Measurements from ENCODE around the gene TMEM192.
"Not testable (repeated sequence)": the region's sequence is repeated elsewhere in the genome, so short reads cannot be mapped to it uniquely, and the experiment has no call there.

Gene TMEM192

GRCh38 chr4:165052627-165053026, 60.0 kb downstream of the TMEM192 start:
- H3K4me2 ChIP-seq = no peak overlapping the region
- no peak overlapping the region for H3K9ac ChIP-seq
- H3K27ac ChIP-seq = no peak overlapping the region
- no peak overlapping the region for H2AFZ ChIP-seq (ENCODE audit: low read depth)
- TF ChIP-seq, protein P1, sequence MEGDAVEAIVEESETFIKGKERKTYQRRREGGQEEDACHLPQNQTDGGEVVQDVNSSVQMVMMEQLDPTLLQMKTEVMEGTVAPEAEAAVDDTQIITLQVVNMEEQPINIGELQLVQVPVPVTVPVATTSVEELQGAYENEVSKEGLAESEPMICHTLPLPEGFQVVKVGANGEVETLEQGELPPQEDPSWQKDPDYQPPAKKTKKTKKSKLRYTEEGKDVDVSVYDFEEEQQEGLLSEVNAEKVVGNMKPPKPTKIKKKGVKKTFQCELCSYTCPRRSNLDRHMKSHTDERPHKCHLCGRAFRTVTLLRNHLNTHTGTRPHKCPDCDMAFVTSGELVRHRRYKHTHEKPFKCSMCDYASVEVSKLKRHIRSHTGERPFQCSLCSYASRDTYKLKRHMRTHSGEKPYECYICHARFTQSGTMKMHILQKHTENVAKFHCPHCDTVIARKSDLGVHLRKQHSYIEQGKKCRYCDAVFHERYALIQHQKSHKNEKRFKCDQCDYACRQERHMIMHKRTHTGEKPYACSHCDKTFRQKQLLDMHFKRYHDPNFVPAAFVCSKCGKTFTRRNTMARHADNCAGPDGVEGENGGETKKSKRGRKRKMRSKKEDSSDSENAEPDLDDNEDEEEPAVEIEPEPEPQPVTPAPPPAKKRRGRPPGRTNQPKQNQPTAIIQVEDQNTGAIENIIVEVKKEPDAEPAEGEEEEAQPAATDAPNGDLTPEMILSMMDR (conservative IDR thresholded peaks at IDR 0.05; ENCODE audit: low read depth, low read length) = no peak
- no peaks in the 10 kb centered on the region for H4K20me1 ChIP-seq (ENCODE audit: insufficient read depth)
- no peaks in the 10 kb centered on the region for H3K36me3 ChIP-seq (ENCODE audit: insufficient read depth)
- no peaks in the 10 kb centered on the region for H3K79me2 ChIP-seq (ENCODE audit: insufficient read depth, low read depth)
- H3K4me3 ChIP-seq (IDR thresholded peaks at IDR 0.05; ENCODE audit: insufficient read depth, low read depth, low read length) = no peak overlapping the region
- no peaks in the 10 kb centered on the region for H3K4me1 ChIP-seq (ENCODE audit: low read depth, poor library complexity, severe bottlenecking)
- no peaks in the 10 kb centered on the region for H3K27me3 ChIP-seq (ENCODE audit: insufficient read depth, low read depth)

DNA sequence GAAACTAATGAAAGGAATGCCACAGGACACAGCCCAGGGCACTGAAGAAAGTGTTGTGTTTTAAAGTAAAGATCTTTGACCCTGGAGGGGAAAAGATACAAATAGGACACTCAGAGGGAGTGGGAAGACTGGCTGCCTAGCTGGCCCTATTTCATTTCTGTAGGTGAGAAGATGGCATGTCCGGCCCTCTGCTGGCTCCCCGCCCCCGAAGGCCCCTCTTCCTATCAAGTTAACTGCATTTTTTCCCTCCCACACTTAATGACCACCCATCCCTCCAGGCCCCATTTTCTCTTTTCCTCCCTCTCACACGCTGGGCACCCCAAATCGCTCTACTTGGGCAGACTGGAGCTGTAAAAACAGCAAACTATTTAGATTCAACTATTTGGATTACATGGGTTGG, 64.5 kb downstream of the TMEM192 start:
- no peaks in the 10 kb centered on the region for H3K79me2 ChIP-seq (ENCODE audit: insufficient read depth, low read depth)
- no peak overlapping the region for H3K4me3 ChIP-seq (IDR thresholded peaks at IDR 0.05; ENCODE audit: insufficient read depth, low read depth, low read length)
- H3K9ac ChIP-seq = no peak overlapping the region
- no peaks in the 10 kb centered on the region for H3K4me1 ChIP-seq (ENCODE audit: low read depth, poor library complexity, severe bottlenecking)
- no peaks in the 10 kb centered on the region for H3K36me3 ChIP-seq (ENCODE audit: insufficient read depth)
- H4K20me1 ChIP-seq (ENCODE audit: insufficient read depth) = no peaks in the 10 kb centered on the region
- H3K4me2 ChIP-seq = no peak overlapping the region
- H3K27me3 ChIP-seq (ENCODE audit: insufficient read depth, low read depth) = no peaks in the 10 kb centered on the region
- no peak overlapping the region for H3K27ac ChIP-seq
- no peak overlapping the region for H2AFZ ChIP-seq (ENCODE audit: low read depth)
- TF ChIP-seq, protein P1 (conservative IDR thresholded peaks at IDR 0.05; ENCODE audit: low read depth, low read length) = no peak

- TF ChIP-seq, protein P1 (conservative IDR thresholded peaks at IDR 0.05; ENCODE audit: low read depth, low read length) = no peak
- Histone ChIP-seq H3K4me1 (ENCODE audit: low read depth, poor library complexity, severe bottlenecking) (no peaks in the 10 kb centered on the region), H4K20me1 (ENCODE audit: insufficient read depth) (no peaks in the 10 kb centered on the region), H3K79me2 (ENCODE audit: insufficient read depth, low read depth) (no peaks in the 10 kb centered on the region), H3K27ac (no peak within 1 kb of the TSS), H3K27me3 (ENCODE audit: insufficient read depth, low read depth) (no peaks in the 10 kb centered on the region), H3K9ac (no peak within 1 kb of the TSS), H3K36me3 (ENCODE audit: insufficient read depth) (no peaks in the 10 kb centered on the region), H3K4me2 (no peak within 1 kb of the TSS), H2AFZ (ENCODE audit: low read depth) (no peak within 1 kb of the TSS), H3K4me3 (IDR thresholded peaks at IDR 0.05; ENCODE audit: insufficient read depth, low read depth, low read length) (no peak within 1 kb of the TSS)
Observed at GRCh38 chr4:165031436-165032211, 81.0 kb downstream of the TMEM192 start, which contains the start of gene TRIM60. Gene TRIM60, plus strand, starts transcription at chr4:165031999. Its CDS starts 8,074 bp downstream, at chr4:165040073.

DNA sequence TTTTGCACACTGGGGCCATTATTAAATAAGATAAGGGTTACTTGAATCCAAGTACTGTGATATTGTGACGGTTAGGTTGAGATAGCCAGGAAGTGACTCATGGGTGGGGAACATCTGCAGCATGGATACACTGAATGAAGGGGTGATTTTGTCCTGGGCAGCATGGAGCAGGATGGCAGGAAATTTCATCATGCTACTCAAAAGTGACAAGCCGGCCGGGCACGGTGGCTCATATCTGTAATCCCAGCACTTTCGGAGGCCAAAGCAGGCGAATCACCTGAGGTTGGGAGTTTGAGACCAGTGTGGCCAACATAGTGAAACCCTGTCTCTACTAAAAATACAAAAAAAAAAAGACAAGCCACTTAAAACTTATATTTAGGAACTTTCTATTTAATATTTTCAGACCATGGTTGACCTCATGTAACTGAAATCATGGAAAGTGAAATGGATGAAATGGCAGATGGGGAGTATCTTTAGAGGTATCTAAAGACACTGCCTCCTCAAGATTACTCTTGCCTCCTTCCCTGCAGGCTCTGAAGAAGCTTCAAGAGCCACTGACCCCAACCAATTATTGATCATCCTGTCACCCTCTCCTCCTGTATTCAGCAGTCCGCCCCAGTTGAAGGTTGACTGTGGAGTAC, 84.8 kb downstream of the TMEM192 start:
- no peaks in the 10 kb centered on the region for H3K4me1 ChIP-seq (ENCODE audit: low read depth, poor library complexity, severe bottlenecking)
- no peak overlapping the region for H3K4me2 ChIP-seq
- H3K27me3 ChIP-seq (ENCODE audit: insufficient read depth, low read depth) = no peaks in the 10 kb centered on the region
- H3K79me2 ChIP-seq (ENCODE audit: insufficient read depth, low read depth) = no peaks in the 10 kb centered on the region
- no peak overlapping the region for H3K4me3 ChIP-seq (IDR thresholded peaks at IDR 0.05; ENCODE audit: insufficient read depth, low read depth, low read length)
- H3K9ac ChIP-seq = no peak overlapping the region
- TF ChIP-seq, protein P1 (conservative IDR thresholded peaks at IDR 0.05; ENCODE audit: low read depth, low read length) = no peak
- H2AFZ ChIP-seq (ENCODE audit: low read depth) = no peak overlapping the region
- H3K27ac ChIP-seq = no peak overlapping the region
- no peaks in the 10 kb centered on the region for H3K36me3 ChIP-seq (ENCODE audit: insufficient read depth)
- H4K20me1 ChIP-seq (ENCODE audit: insufficient read depth) = no peaks in the 10 kb centered on the region

DNA sequence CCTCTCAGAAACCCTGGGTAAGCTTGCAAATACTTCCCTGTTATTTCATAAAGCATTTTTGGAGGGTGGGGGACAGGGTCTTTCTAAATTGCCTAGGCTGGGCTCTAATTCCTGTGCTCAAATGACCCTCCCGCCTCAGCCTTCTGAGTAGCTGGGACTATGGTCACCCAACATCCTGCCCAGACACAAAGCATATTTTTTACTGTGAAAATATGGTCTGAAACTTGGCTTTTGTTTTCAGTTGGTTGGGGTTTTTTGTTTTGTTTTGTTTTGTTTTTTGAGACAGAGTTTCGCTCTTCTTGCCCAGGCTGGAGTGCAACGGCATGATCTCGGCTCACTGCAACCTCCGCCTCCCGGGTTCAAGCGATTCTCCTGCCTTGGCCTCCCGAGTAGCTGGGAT, 86.9 kb downstream of the TMEM192 start:
- H3K36me3 ChIP-seq (ENCODE audit: insufficient read depth); H3K4me1 ChIP-seq (ENCODE audit: low read depth, poor library complexity, severe bottlenecking); H3K27me3 ChIP-seq (ENCODE audit: insufficient read depth, low read depth); H3K4me3 ChIP-seq (IDR thresholded peaks at IDR 0.05; ENCODE audit: insufficient read depth, low read depth, low read length); H4K20me1 ChIP-seq (ENCODE audit: insufficient read depth); H3K9ac ChIP-seq; H3K4me2 ChIP-seq; H3K27ac ChIP-seq; H2AFZ ChIP-seq (ENCODE audit: low read depth); H3K79me2 ChIP-seq (ENCODE audit: insufficient read depth, low read depth): not testable (repeated sequence)
